NCI-H1930 (cell line): Measurements from ENCODE around the gene SELL.
"Not testable (repeated sequence)": the region's sequence is repeated elsewhere in the genome, so short reads cannot be mapped to it uniquely, and the experiment has no call there.

Experiments
- DNase-seq, 2 experiments: peaks; one replicate each; lab custom pipeline; 2025; lab: John Stamatoyannopoulos, UW

Gene SELL

DNA sequence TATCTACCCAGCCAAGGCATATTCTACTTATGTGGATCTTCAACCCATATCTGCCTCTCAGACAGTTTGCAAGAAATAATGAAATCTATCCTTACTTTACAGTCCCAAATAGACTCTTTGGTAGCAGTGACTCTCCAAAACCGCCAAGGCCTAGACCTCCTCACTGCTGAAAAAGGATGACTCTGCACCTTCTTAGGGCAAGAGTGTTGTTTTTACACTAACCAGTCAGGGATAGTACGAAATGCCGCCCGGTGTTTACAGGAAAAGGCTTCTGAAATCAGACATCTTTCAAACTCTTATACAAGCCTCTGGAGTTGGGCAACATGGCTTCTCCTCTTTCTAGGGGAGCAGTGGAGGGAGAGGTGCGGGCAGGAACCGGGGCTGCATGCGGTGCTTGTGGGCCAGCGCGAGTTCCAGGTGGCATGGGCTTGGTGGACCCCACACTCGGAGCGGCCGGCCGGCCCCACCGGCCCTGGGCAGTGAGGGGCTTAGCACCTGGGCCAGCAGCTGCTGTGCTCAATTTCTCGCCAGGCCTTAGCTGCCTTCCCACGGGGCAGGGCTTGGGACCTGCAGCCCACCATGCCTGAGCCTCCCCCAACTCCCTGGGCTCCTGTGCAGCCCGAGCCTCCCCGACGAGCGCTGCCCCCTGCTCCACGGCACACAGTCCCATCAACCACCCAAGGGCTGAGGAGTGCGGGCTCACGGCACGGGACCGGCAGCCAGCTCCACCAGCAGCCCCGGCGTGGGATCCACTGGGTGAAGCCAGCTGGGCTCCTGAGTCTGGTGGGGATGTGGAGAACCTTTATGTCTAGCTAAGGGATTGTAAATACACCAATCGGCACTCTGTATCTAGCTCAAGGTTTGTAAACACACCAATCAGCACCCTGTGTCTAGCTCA, 43.5 kb downstream of the SELL start:
- DNase-seq: not testable (repeated sequence)

DNA sequence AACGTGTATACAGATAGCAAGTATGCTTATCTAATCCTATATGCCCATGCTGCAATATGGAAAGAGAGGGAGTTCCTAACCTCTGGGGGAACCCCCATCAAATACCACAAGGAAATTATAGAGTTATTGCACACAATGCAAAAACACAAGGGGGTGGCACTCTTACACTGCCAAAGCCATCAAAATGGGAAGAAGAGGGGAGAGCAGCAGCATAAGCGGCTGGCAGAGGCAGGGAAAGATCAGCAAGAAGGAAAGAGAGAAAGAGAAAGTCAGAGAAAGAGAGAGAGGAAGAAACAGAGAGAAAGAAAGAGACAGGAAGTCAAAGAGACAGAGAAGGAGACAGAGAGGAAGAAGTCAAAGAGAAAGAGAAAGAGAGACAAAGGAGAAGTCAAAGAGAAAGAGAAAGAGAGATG, 44.2 kb downstream of the SELL start:
- not testable (repeated sequence) for DNase-seq

DNA sequence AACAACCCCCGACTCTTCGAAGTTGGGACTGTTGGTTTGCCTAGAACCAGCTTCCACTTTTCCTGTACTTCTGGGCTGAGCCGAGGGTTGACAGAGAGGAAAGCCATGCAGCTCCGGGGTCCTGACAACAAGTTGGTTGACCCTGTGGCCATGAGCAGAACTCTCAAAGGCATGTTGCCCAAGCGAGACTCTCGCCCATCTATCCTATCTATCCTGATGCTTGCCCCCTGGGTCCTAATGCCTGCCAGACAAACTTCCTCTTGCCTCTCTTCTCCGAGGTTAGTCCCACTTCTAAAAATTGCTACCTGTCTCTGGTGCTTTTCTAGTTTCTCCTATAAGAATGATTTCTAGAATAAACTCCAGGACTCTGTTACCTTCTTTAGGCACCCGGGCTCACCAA, 48.7 kb downstream of the SELL start:
- not testable (repeated sequence) for DNase-seq

DNA sequence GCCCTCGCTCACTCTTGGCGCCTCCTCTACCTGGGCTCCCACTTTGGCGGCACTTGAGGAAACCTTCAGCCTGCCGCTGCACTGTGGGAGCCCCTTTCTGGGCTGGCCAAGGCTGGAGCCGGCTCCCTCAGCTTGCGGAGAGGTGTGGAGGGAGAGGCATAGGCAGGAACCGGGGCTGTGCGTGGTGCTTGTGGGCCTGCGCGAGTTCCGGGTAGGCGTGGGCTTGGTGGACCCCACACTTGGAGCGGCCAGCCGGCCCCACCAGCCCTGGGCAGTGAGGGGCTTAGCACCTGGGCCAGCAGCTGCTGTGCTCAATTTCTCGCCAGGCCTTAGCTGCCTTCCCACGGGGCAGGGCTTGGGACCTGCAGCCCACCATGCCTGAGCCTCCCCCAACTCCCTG, 50.4 kb downstream of the SELL start:
- not testable (repeated sequence) for DNase-seq

DNA sequence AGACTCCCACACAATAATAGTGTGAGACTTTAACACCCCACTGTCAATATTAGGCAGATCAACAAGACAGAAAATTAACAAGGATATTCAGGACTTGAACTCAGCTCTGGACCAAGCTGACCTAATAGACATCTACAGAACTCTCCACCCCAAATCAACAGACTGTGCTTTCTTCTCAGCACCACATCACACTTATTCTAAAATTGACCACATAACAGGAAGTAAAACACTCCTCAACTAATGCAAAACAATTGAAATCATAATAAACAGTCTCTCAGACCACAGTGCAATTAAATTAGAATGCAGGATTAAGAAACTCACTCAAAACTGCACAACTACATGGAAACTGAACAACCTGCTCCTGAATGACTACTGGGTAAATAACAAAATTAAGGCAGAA, 52.6 kb downstream of the SELL start:
- DNase-seq: not testable (repeated sequence)

DNA sequence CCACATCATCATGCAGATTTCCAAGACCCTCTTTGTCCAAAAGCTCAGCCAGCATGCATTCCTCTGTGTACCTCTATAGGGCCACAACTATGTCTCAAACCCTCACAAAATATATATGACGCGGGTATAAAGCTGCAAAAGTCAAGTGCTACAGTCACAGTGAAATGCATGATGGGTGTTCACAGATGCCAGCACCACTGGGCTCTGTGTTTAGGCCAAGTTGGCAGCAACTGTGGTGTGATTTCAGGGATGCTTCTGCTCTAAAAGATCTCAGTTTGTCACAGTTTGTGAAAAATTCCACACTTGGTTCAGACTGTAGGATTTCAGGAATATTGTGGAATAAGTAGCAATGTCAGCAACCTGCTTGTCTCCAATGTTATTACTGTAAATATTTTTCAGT, 57.5 kb downstream of the SELL start:
- DNase-seq: no peak

DNA sequence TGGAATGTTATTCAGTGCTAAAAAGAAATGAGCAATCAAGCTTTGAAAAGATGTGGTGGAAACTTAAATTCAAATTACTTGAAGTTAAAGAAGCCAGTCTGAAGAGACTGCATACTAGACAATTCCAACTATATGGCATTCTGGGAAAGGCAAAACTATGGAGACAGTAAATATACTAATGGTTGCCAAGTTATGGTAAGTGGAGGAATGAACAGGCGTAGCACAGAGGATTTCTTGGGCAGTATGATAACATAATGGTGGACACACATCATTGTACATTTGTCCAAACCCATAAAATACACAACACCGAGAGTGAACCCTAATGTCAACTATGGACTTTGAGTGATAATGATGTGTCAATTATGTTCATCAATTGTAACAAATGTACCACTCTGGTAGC, 60.4 kb downstream of the SELL start:
- no peak for DNase-seq

DNA sequence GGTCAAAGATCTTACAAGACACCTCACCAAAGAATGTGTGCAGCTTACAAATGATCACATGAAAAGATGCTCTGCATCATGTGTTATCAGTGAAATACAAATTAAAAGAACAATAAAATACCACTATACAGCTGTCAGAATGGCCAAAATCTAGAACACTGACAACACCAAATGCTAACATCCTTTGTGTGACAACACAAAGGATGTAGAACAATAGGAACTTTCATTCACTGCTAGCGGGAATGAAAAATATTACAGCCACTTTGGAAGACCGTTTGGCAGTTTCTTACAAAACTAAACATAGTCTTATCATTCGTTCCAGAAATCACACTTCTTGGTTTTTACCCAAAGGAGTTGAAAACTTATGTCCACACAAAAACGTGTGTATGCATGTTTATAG, 60.9 kb downstream of the SELL start:
- DNase-seq: no peak

DNA sequence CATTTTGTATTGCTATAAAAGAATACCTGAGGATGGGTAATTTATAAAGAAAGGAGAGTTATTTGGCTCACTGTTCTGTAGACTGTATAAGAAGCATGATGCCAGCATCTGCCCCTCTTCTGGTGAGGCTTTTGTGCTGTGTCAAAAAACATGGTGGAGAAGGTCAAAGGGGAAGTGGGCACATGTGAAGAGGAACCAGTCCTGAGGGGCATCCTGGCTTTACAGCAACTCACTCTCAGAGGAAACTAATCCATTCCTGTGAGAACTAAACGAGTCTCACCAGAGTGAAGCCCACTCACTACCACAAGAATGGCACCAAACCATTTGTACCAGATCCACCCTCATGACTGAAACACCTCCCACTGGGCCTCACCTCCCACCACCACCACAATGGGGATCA, 62.7 kb downstream of the SELL start:
- DNase-seq: no peak

DNA sequence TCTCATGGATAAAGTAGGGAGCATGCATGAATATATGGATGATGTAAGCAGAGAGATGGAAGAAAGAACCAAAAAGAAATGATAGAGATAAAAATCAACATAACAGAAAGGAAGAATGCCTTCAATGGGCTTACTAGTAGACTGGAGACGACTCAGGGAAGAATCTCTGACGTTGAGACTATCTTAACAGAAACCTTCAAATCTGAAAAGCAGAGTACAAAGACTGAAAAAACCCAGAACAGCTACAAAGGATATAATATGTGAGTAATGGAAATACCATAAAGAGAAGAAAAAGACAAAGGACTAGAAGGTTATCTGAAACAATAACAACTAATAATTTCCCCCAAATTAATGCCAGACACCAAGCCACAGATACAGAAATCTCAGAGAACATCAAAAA, 63.2 kb downstream of the SELL start:
- no peak for DNase-seq

DNA sequence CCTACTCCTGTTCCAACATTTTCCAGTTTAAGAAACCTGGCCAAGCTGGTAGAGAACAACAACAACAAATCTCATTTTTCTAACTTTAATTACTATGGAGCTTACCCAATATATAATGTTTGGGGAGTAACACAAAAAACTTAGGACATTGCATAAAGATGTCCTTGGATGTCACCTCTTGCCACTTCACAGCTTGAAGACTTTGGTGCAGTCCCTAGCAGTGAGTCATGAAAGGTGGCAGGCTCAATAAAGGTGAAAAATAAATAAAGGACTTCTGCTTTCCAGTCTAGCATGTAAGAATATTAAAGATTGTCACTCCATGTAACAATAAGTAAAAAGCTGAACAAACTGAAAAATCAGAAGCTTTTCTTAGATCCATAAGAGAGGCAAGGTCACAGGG, 63.9 kb downstream of the SELL start:
- DNase-seq: no peak

DNA sequence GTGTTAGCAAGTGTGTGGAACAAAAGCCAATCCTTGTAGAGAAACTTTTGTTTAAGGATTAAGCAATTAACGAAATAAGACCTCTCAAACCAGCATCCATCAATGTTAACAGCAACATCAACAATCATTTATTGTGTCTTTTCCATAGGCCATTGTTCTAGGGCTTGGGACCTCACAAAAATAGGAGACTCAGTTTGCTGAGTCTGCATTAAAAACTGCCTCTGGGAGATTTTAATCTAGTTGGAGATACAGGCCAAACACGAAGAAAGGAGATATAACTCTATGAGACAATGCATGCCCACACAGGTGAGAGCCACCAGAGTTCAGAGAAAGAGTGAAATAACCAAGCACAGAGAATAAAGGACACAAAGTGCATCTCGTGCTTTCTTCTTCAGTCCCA, 67.1 kb downstream of the SELL start:
- DNase-seq: no peak
